GM21367 (cell line): ENCODE results near the gene UBR3.
"Not testable (repeated sequence)": the region's sequence is repeated elsewhere in the genome, so short reads cannot be mapped to it uniquely, and the experiment has no call there.

Source experiments
- ATAC-seq: cut with Tn5 transposase; IDR thresholded peaks from one replicate; pipeline ENCODE4 v1.9.1; 2021; ENCODE audit not compliant: unreplicated experiment

The UBR3 gene

DNA sequence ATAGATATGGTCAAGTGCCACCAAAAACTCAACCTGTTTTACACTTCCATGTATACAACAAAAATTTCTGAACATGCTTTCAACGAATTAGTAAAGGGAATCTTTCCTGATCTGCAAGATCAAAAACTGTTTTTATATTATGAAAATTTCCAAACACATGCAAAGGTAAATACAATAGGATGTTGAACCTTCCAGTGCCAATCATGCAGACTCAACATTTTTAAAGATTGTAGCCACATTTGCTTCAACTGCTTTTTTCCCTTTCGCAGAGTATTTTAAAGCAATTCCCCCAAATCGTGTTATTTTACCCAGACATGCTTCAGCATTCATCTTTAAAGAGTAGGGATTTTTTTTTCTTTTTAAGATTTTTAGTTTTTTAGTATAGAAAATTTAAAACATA lies 40.3 kb downstream of the UBR3 start:
- ATAC-seq: no peak

DNA sequence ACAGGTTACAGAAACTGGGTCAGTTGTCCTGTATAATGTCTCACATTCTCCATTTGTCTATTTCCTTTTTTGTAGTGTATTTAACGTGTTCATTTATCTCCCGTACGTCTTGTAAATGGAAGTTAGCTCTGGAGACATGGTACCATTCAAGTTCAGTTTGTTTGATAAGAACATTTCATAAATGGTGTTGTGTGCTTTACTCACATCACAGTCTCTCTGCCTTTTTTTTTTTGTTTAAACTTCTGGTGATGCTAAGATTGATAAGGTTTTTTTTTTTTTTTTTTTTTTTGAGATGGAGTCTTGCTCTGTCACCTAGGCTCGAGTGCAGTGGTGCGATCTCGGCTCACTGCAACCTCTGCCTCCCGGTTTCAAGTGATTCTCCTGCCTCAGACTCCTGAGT lies 41.7 kb downstream of the UBR3 start:
- ATAC-seq: no peak

- not testable (repeated sequence) for ATAC-seq
These were observed 44.1 kb downstream of the UBR3 start for GRCh38 chr2:169871369-169871768.

- ATAC-seq: no peak
These were observed 44.7 kb downstream of the UBR3 start for GRCh38 chr2:169871994-169872393.

- ATAC-seq: no peak
These were observed 50.1 kb downstream of the UBR3 start for GRCh38 chr2:169877398-169877797.

DNA sequence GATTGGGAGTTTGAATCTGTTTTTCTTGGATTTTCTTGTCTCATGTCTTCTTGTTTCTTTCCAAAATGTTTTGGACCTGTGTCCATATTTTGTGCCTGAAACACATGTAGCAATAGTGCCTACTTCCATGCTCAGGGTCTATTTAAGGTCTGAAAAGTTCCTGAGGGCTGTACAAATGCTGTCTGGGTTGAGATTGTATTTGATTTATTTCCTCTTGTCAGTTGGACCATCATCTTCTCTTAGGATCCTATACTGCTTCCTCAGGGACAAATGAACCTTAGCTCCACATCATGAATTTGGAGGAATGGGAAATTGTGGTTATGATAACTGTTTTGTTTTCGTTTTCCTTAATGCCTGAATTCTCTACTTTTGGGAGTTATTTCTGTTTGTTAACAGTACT lies 59.9 kb downstream of the UBR3 start:
- no peak for ATAC-seq

GRCh38 chr2:169891593-169892298 lies 64.5 kb downstream of the UBR3 start:
- no peak for ATAC-seq

- ATAC-seq: no peak
These were observed 65.7 kb downstream of the UBR3 start for GRCh38 chr2:169892951-169893350.

GRCh38 chr2:169895294-169895985 lies 68.2 kb downstream of the UBR3 start:
- ATAC-seq: no peak

GRCh38 chr2:169897834-169898233 lies 70.6 kb downstream of the UBR3 start:
- no peak for ATAC-seq

DNA sequence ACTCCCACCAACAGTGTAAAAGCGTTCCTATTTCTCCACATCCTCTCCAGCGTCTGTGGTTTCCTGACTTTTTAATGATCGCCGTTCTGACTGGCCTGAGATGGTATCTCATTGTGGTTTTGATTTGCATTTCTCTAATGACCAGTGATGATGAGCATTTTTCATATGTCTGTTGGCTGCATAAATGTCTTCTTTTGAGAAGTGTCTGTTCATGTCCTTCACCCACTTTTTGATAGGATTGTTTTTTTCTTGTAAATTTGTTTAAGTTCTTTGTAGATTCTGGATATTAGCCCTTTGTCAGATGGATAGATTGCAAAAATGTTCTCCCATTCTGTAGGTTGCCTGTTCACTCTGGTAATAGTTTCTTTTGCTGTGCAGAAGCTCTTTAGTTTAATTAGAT lies 72.8 kb downstream of the UBR3 start:
- not testable (repeated sequence) for ATAC-seq

- no peak for ATAC-seq
These were observed 73.4 kb downstream of the UBR3 start for GRCh38 chr2:169900686-169901085.

DNA sequence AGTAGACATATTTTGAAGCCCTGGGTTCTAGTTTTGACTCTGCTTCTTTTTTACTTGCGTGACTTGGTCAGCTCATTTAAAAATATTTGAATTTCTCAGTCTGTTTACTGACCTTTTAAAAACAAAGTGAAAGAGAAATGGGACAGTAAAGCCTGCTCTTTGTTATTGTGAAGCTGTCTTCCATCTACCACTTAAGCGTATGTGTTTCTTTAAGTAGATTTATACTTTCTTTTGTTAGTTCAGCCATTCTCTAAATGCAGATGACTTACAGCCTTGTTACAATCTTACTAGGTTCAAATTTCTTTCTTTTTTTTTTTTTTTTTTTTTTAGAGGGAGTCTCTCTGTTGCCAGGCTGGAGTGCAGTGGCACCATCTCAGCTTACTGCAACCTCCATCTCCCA lies 79.5 kb downstream of the UBR3 start:
- no peak for ATAC-seq

- no peak for ATAC-seq
These were observed 82.1 kb downstream of the UBR3 start for GRCh38 chr2:169909376-169909775.

DNA sequence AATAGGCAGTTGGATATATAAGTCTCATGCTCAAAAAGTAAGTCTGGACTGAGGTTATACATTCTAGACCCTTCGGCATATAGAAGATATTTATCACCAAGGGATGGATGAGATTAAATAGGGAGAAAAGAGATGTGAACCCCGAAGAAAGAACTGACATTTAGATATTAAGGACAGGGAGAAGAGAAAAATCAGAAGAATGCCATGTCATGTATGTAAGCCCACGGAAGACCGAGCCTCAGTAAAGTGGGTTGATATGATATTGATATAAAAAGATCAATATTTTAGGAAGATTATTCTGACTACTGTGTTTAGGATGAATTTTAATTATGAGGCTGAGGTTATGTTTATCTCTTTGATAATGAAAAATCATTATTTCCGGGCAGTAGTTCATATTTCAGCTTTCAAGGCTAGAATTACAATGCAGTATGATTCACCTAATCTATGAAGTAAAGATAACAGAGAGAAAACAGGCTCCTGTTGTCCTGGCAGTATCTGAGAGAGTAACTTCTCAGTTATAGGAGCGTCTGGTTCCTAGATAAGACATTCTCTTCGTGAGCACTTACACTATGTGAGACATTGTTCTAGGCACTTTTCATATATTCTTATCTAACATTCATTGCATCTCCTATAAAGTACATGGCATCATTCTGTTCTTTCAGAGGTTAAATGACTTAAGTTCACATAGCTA lies 83.0 kb downstream of the UBR3 start:
- no peak for ATAC-seq

DNA sequence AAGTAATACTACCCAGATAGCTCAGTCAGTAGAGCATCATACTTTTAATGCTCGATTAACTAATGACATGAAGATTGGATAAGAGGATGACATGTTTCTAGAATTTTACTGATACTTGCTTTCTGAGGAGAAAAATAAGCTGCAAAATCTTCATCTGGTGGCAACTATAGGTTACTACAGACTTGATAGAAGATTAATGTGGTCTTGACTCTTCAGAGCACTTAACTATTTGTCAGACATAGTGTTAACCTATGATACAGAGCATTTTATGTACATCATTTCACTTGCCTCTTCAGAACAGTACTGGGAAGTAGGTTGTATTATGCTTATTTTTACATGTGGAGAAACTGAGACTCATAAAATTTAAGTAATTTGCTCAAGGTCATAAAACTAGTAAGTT lies 83.9 kb downstream of the UBR3 start:
- no peak for ATAC-seq

DNA sequence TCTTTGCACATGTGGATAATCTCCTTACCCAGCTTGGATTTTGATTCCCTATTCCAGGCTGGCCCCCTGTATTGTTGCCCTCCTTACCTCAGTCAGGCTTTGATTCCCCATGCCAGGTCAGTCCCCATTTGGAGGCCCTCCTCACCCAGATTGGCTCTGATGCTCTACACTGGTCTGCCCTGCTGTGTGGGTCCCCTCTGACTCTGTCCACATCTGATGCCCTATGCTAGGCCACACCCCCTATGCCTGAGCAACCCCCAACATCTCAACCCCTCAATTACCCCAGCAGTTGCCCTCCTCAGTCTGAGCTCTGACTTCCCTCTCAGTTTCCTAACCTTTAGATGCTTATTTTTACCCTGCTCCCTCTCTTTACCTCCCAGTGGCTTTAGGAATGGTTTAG lies 89.4 kb downstream of the UBR3 start:
- no peak for ATAC-seq

- ATAC-seq: no peak
These were observed 96.7 kb downstream of the UBR3 start for GRCh38 chr2:169923977-169924376.

DNA sequence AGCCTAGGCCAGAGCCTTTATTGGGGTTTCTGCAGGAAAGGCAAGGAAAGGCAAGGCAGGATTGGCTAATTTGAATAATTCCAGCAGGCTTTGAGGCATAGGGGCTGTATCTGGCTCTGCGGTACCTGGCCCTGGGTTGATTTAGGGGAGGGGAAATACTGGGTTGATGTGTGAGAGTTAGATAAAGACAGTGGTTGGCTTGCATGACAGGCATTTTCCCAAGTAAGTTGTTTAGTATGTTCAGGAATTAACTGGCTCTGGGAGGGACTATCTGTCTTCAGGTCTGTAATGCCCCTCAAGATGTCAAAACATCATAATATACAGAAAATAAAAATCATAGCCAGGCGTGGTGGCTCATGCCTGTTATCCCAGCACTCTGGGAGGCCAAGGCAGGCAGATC lies 98.7 kb downstream of the UBR3 start:
- no peak for ATAC-seq

GRCh38 chr2:169928463-169928864 lies 101.2 kb downstream of the UBR3 start:
- no peak for ATAC-seq

- no peak for ATAC-seq
These were observed 106.0 kb downstream of the UBR3 start for GRCh38 chr2:169933124-169933711.

DNA sequence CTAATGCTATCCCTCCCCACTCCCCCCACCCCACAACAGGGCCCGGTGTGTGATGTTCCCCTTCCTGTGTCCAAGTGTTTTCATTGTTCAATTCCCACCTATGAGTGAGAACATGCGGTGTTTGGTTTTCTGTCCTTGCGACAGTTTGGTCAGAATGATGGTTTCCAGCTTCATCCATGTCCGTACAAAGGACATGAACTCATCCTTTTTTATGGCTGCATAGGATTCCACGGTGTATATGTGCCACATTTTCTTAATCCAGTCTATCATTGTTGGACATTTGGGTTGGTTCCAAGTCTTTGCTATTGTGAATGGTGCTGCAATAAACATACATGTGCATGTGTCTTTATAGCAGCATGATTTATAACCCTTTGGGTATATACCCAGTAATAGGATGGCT lies 109.4 kb downstream of the UBR3 start:
- ATAC-seq: not testable (repeated sequence)
